ENCODE measurements around the gene SRSF8.
"Not testable (repeated sequence)": the region's sequence is repeated elsewhere in the genome, so short reads cannot be mapped to it uniquely, and the experiment has no call there.

Gene SRSF8, protein sequence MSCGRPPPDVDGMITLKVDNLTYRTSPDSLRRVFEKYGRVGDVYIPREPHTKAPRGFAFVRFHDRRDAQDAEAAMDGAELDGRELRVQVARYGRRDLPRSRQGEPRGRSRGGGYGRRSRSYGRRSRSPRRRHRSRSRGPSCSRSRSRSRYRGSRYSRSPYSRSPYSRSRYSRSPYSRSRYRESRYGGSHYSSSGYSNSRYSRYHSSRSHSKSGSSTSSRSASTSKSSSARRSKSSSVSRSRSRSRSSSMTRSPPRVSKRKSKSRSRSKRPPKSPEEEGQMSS

GRCh38 chr11:95066716-95067038 is at the start of gene SRSF8:
TSS of gene SRSF8 (plus strand) at chr11:95066919. CDS start at chr11:95067227, 308 bp downstream.
- no peak for DNase-seq

DNA sequence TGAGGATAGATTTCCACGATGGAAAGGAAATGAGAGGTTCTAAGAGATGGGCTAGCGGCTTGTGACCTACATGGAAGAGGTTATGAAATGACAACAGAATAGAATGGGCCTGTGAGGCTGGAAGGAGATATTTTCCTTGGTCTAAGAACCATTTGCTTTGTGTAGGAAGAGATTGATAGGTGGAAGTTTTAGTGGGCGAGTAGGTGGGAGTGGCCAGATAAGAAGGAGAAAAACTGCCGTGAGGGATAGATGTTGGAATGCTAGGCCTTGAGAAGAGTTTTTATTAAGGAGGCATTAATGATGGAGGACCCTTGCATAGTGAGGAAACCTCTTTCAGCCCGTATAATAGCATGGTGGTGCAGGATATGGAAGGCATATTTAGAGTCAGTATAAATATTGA is 45.3 kb upstream of the SRSF8 start:
- not testable (repeated sequence) for DNase-seq

DNA sequence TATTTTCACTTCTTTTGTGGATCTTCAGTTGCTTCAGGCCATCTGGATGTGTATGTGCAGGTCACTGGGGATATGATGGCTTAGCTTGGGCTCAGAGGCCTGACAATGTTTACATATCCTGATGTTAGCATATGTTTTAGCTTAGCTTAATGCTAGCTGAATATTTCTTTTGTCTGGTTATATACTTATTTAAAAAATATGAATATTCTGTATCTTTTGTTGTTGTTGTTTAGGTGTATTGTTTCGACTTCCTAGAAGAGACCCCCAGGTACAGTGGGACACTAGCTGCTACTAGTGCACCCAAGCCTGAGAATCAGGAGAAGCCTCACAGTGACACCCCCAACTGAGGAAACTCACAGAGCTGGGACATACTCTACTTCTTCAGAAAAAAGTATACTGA is 41.8 kb upstream of the SRSF8 start, which contains the start of gene KDM4E:
Gene KDM4E (plus strand): TSS at position 301 of the 400 bp plus-strand sequence. CDS start 300 bp downstream, outside the sequence.
- DNase-seq, result no peak

DNA sequence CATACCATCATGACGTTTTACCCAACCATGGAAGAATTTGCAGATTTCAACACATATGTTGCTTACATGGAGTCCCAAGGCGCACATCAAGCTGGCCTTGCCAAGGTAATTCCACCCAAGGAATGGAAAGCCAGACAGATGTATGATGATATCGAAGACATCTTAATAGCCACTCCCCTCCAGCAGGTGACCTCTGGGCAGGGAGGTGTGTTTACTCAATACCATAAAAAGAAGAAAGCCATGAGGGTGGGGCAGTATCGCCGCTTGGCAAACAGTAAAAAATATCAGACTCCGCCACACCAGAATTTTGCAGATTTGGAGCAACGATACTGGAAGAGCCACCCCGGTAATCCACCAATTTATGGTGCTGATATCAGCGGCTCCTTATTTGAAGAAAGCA is 41.1 kb upstream of the SRSF8 start:
- DNase-seq, result not testable (repeated sequence)

DNA sequence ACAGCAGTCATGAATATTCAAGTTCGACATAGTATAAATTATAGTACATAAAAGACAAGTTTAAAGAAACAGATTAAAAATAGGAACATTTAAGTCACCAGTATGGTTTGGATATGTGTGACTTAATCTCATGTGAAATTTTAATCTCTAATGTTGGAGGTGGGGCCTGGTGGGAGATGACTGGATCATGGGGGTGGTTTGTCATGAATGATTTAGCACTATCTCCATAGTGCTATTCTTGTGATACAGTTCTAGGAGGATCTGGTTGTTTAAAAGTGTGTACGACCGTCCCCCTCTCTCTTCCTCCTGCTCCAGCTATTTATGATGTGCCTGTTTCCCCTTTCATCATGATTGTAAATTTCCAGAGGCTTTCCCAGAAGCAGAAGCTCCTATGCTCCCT is 38.4 kb upstream of the SRSF8 start:
- no peak for DNase-seq

GRCh38 chr11:95033051-95033450 is 33.7 kb upstream of the SRSF8 start:
- no peak for DNase-seq

GRCh38 chr11:95035316-95035715 is 31.4 kb upstream of the SRSF8 start:
- DNase-seq, result no peak

GRCh38 chr11:95037356-95038035 is 29.2 kb upstream of the SRSF8 start:
- DNase-seq, result peak; percentile 4

GRCh38 chr11:95042239-95042638 is 24.5 kb upstream of the SRSF8 start:
- DNase-seq, result no peak

DNA sequence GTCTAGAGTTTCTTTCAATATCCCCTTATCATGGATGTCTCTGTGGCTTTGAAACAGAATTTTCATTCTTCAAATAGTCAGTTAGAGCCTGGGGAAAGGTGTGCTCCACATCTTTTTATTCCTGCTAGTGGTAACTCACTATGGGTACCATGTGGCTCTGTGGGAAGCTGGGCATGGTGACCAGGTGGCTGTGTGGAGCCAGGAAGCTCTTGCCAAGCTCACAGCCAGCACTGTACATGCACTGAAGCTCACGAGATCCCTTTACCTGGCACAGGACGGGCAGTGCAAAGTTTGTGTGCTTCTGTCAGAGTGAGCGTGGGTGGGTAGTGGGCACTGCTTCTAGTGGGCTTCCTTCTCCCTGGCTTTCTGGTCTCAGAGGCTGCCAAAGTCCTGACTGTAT is 23.8 kb upstream of the SRSF8 start:
- DNase-seq, result no peak

DNA sequence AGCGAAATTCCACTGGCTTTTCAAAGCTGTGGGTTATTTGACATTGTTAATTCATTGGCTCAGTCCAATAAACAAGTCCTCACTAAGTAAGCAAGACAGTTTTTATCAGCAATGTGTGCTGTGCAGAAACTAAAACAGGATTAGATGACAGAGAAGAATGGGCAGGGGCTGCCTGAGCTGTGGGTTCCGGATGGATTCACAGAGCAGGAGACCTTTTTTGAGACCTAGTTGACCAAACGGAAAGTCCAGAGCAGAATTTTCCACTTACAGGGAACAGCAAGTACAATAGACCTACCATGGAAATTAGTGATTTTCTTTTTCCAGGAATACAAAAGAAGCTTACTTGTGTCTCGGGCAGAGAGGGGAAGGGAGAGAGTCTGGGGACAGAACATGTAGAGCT is 22.7 kb upstream of the SRSF8 start:
- DNase-seq, result no peak

DNA sequence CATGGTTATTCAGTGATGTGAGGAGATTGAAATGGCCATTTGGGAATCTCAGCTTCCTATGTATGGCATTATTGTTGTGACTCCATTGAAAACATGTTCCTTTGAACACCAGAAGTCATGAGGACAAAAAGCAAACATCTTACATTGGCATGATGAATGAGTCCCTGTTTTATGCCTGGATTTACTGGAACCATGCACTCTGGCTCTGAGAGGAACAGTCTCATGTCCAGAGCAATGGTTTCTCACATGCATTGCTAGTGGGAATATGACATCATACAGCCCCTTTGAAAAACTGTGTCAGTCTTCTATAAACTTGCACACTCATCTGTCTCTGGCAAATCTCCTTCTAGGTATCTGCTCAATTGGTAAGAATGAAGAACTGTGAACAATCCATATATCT is 20.9 kb upstream of the SRSF8 start:
- no peak for DNase-seq

- not testable (repeated sequence) for DNase-seq
These were observed 17.6 kb upstream of the SRSF8 start, which contains the start of gene KDM4F for GRCh38 chr11:95049122-95049521. TSS of gene KDM4F (plus strand) at chr11:95049422.

GRCh38 chr11:95050595-95051202 is 16.0 kb upstream of the SRSF8 start:
- DNase-seq, result no peak

DNA sequence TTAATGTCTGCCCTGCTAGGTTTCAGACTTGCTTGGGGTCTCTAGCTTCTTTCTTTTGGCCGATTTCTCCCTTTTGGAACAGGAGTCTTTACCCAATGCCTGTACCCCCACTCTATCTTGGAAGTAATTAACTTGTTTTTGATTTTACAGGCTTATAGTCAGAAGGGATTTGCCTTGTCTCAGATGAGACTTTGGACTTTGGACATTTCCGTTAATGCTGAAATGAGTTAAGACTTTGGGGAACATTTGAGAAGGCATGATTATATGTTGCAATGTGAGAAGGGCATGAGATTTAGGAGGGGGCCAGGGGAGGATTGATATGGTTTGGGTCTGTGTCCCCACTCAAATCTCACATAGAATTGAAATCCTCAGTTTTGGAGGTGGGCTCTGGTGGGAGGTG is 12.4 kb upstream of the SRSF8 start:
- DNase-seq, result no peak

GRCh38 chr11:95055283-95055897 is 11.3 kb upstream of the SRSF8 start:
- DNase-seq, result no peak

DNA sequence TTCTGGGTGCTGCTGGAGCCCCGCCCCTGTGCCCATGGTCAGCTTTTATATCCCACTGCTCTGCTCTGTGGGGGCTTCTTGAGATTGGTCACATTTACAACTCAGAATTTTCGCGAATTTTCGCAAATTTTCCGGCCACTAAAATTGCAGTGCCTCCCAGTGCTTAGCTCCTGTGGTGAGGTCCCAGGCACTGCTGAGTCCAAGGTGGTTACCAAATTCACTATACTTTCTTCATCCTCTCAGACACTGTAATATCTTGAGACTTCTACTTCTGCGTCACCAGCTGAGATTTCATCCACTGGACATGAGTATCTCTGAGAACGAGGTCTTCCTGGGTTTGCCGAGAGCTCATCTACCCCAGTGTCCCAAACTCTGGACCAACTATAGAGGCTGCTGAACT is 8.8 kb upstream of the SRSF8 start:
- DNase-seq, result no peak

DNA sequence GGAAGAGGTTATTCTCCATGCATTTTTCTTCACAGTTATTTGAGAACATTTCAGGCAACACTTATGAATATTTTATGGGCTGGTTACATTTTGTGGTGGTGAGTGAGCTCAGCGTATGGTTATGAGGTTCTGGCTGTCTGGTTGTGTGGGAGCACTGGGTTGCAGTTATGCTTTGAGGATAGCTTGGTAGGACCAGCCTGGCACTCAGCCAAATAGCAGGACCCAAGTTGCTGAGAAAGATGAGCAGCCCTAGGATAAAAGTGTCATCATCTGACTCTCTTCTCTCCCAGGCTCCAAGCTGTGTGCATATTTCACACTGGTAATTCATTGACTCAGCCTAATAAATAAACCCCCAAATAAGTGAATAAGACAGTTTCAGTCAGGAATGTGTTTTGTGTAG is 8.1 kb upstream of the SRSF8 start:
- no peak for DNase-seq

DNA sequence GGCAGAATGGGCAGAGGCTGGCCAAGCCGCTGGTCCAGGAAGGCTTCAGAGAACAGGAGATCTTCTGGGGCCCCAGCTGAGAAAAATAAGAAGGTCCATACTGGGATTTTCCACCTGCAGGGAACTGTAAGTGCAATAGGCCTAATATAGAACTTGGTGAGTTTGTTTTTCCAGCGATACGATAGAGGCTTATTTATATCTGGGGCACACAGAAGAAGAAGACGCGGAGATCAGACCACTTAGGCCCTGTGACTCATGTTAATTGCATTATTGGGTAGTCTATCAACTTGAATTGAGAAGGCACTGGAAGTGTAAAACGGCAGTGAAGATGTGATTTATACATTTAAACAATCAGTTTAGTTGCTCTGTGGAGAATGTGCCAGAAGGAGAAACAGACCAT is 7.7 kb upstream of the SRSF8 start:
- DNase-seq, result no peak

DNA sequence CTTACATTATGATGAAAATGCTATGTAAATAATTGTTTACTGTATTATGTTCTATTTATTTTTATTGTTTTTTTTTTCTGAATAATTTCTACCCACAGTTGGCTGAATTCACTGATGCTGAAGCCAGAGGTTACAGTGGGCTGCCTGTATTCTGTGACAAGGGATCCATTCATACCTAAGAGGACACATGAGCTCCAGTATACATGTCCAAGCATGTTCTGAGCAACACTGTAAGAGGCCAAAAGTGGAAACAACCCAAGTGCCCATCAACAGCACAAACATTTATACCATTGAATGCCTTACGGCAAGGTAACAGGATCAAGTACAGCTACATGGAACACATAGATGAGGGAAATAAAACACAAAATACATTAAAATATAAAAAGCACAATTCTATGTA is 1.4 kb upstream of the SRSF8 start:
- no peak for DNase-seq

- peak; percentile 68 for DNase-seq
These were observed 521 bp downstream of the SRSF8 start for GRCh38 chr11:95067039-95067840.

GRCh38 chr11:95067841-95068219 is 1.1 kb downstream of the SRSF8 start:
- peak; percentile 31 for DNase-seq

DNA sequence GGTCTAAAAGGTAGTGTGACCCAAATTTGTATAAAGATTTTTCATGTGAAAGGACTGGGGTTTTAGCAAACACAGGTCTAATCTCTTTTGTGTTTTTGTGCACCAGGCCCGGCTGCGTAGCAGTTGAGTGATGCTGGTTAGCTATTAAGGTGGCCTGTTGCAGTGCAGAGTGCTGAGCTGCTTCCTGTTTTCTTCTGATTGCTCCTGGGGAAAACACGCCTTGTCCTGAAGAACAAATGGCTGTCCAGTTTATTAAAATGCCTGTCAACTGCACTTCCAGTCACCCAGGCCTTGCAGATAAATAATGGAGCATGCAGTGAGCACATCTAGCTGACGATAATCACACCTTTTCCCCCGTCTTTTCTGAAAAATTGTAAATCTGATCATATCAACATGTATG is 1.8 kb downstream of the SRSF8 start:
- peak; percentile 79 for DNase-seq
